Measurements from ENCODE around the gene XRCC4. TPM values are rescaled to one million over a fixed set of nuclear protein-coding genes. Genes with fewer than 3 reads are reported as not detected.

XRCC4 gene
- total RNA-seq, 1 experiment from 2014 or later = 10.8 TPM

GRCh38 chr5:83364312-83365299 is 287.3 kb downstream of the XRCC4 start:
- Mint-ChIP-seq H3K9me3 (peaks cover 13 to 14% of the 10 kb centered on the region in 2 experiments; a peak in 4 of 5 replicates), H3K36me3 (ENCODE audit: insufficient read depth in 1 of 3, low read depth in 3 of 3) (peaks cover 11 to 23% (median 14%) of the 10 kb centered on the region in 3 experiments), H3K4me3 (no peak overlapping the region), H3K4me1 (peaks cover 4 to 11% of the 10 kb centered on the region in 2 experiments), H3K27ac (peak overlapping the region in 1 of 3 experiments; percentile 12; a peak in 1 of 7 replicates), H3K27me3 (ENCODE audit: low read depth) (no peaks in the 10 kb centered on the region)
- H3K23ac ChIP-seq (ENCODE audit: insufficient read length, low read depth, low read length) = no peak overlapping the region
- no peak overlapping the region for H2BK15ac ChIP-seq (ENCODE audit: low read depth, low read length)
- no peaks in the 10 kb centered on the region for H3K79me1 ChIP-seq (ENCODE audit: insufficient read depth, low read depth, low read length, poor library complexity, severe bottlenecking)
- WGBS (ENCODE audit: extremely low coverage, insufficient read length, low lambda C conversion rate) = no CpG with 5 or more reads among the region's 8 CpGs
- H3K9me3 ChIP-seq (ENCODE audit: control insufficient read depth, low read depth, low read length) = peaks cover 7% of the 10 kb centered on the region
- H2BK5ac ChIP-seq (ENCODE audit: insufficient read length, low read length) = no peak overlapping the region
- TF ChIP-seq CTCF (conservative IDR thresholded peaks at IDR 0.05) = no peak
- no peak overlapping the region for H3K56ac ChIP-seq (ENCODE audit: insufficient read length, low read depth, low read length)
- H2BK20ac ChIP-seq (ENCODE audit: low read depth, low read length, poor library complexity, severe bottlenecking) = no peak overlapping the region
- no peaks in the 10 kb centered on the region for H4K20me1 ChIP-seq (ENCODE audit: control insufficient read depth, insufficient read depth, insufficient read length)
- H3K14ac ChIP-seq (ENCODE audit: insufficient read depth, low read length) = no peak overlapping the region
- no peak overlapping the region for H3K27ac ChIP-seq (ENCODE audit: insufficient read length, low read depth, low read length)
- no peaks in the 10 kb centered on the region for H3K4me1 ChIP-seq (ENCODE audit: insufficient read depth, low read length)
- H3K4ac ChIP-seq (ENCODE audit: low read depth, low read length) = no peak overlapping the region
- no peaks in the 10 kb centered on the region for H3K23me2 ChIP-seq (ENCODE audit: insufficient read length, low read depth, low read length, poor library complexity, severe bottlenecking)
- H2AK5ac ChIP-seq (ENCODE audit: insufficient read length, low read length) = no peak overlapping the region
- no peak overlapping the region for H3K18ac ChIP-seq (ENCODE audit: insufficient read length, low read depth, low read length)
- H3K27me3 ChIP-seq (ENCODE audit: insufficient read depth, low read length) = no peaks in the 10 kb centered on the region
- H3K79me2 ChIP-seq (ENCODE audit: insufficient read depth, low read length) = no peaks in the 10 kb centered on the region
- H4K8ac ChIP-seq (replicated peaks; ENCODE audit: insufficient read length, low read depth, low read length) = no peak overlapping the region
- H3K4me2 ChIP-seq (ENCODE audit: insufficient read depth, insufficient read length, low read length) = no peak overlapping the region
- no peak for DNase-seq
- no peak overlapping the region for H2BK12ac ChIP-seq (ENCODE audit: insufficient read length, low read depth, low read length)
- no peak overlapping the region for H4K5ac ChIP-seq (ENCODE audit: insufficient read length, low read depth, low read length)
- H2BK120ac ChIP-seq (ENCODE audit: low read depth, low read length, poor library complexity, severe bottlenecking) = no peak overlapping the region
- H3T11ph ChIP-seq (ENCODE audit: low read length) = no peak overlapping the region
- no peak overlapping the region for H2AFZ ChIP-seq (ENCODE audit: low read length)
- H3K9ac ChIP-seq (ENCODE audit: extremely low read depth, insufficient read length, low read length) = no peak overlapping the region
- no peak overlapping the region for H4K91ac ChIP-seq (ENCODE audit: insufficient read length, low read depth, low read length)
